H1 (cell line): ENCODE measurements around the gene SYT17.

Experiments used
- CTCF ChIP-seq, 3 experiments: IDR thresholded peaks; 1 replicate in 2 of 3; 2 replicates in 1 of 3; pipeline versions ENCODE4 v1.5.1 to v1.6.1; 2011; ENCODE audit warnings: low read length in 3 of 3, mild to moderate bottlenecking in 3 of 3, inconsistent platforms in 2 of 3, low read depth in 1 of 3, moderate library complexity in 1 of 3; ENCODE audit not compliant: insufficient read depth in 1 of 3; ENCODE audit errors: control extremely low read depth in 1 of 3
- EP300 ChIP-seq, 2 experiments: IDR thresholded peaks; 1 replicate in 1 of 2; 2 replicates in 1 of 2; pipeline ENCODE4 v1.6.1; 2011 to 2012; ENCODE audit warnings: low read depth in 2 of 2, low read length in 2 of 2, mild to moderate bottlenecking in 2 of 2, borderline replicate concordance in 1 of 2, inconsistent platforms in 1 of 2, moderate library complexity in 1 of 2
- HDAC6 ChIP-seq: IDR thresholded peaks from one replicate; pipeline ENCODE4 v1.7.1; 2012; ENCODE audit warnings: low read depth, mild to moderate bottlenecking, inconsistent platforms, low read length, moderate library complexity
- NANOG ChIP-seq: IDR thresholded peaks from 2 replicates; pipeline ENCODE4 v1.6.1; 2011; ENCODE audit warnings: low read length, low read depth, mild to moderate bottlenecking, inconsistent platforms; ENCODE audit not compliant: insufficient read depth, poor library complexity, severe bottlenecking
- POLR2A ChIP-seq, 2 experiments: IDR thresholded peaks; 1 replicate in 1 of 2; 2 replicates in 1 of 2; pipeline ENCODE4 v1.6.1; 2011; ENCODE audit warnings: low read depth in 2 of 2, low read length in 2 of 2, mild to moderate bottlenecking in 2 of 2; ENCODE audit errors: control extremely low read depth in 1 of 2
- POLR2AphosphoS5 ChIP-seq: IDR thresholded peaks from 2 replicates; pipeline ENCODE4 v1.6.1; 2011; ENCODE audit warnings: low read depth, low read length
- RAD21 ChIP-seq, 2 experiments: IDR thresholded peaks in 1 of 2; conservative IDR thresholded peaks in 1 of 2; 2 replicates each; pipeline ENCODE4 v1.6.1; 2011; ENCODE audit warnings: low read depth in 2 of 2, low read length in 2 of 2, improper control_type of control experiment in 1 of 2, inconsistent platforms in 1 of 2, mild to moderate bottlenecking in 1 of 2, moderate library complexity in 1 of 2
- SIX5 ChIP-seq: IDR thresholded peaks from 2 replicates; pipeline ENCODE4 v1.6.1; 2011; ENCODE audit warnings: mild to moderate bottlenecking, low read depth, low read length
- SP1 ChIP-seq: IDR thresholded peaks from 2 replicates; pipeline ENCODE4 v1.6.1; 2011; ENCODE audit warnings: low read depth, low read length
- TF ChIP-seq, protein P1 (sequence below): IDR thresholded peaks from 2 replicates; pipeline ENCODE4 v1.6.1; 2012; ENCODE audit warnings: inconsistent platforms
- TF ChIP-seq, protein P2 (sequence below): IDR thresholded peaks from 2 replicates; pipeline ENCODE4 v1.6.1; 2011; ENCODE audit warnings: low read length, improper control_type of control experiment

- TF ChIP-seq, protein P1, sequence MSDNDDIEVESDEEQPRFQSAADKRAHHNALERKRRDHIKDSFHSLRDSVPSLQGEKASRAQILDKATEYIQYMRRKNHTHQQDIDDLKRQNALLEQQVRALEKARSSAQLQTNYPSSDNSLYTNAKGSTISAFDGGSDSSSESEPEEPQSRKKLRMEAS = no peak
- TF ChIP-seq CTCF (IDR thresholded peaks at IDR 0.05; ENCODE audit: control extremely low read depth in 1 of 3, insufficient read depth in 1 of 3, low read depth in 1 of 3, low read length in 3 of 3) (no peak), POLR2AphosphoS5 (no peak), POLR2A (IDR thresholded peaks at IDR 0.05; ENCODE audit: control extremely low read depth in 1 of 2, low read depth in 2 of 2, low read length in 2 of 2) (no peak), RAD21 (IDR thresholded peaks at IDR 0.05 in 1 of 2, conservative IDR thresholded peaks at IDR 0.05 in 1 of 2; ENCODE audit: low read depth in 2 of 2, low read length in 2 of 2) (no peak), SIX5 (no peak), SP1 (no peak), NANOG (no peak), HDAC6 (no peak), EP300 (IDR thresholded peaks at IDR 0.05; ENCODE audit: borderline replicate concordance in 1 of 2, low read depth in 2 of 2, low read length in 2 of 2) (no peak)
- TF ChIP-seq, protein P2, sequence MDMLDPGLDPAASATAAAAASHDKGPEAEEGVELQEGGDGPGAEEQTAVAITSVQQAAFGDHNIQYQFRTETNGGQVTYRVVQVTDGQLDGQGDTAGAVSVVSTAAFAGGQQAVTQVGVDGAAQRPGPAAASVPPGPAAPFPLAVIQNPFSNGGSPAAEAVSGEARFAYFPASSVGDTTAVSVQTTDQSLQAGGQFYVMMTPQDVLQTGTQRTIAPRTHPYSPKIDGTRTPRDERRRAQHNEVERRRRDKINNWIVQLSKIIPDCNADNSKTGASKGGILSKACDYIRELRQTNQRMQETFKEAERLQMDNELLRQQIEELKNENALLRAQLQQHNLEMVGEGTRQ = no peak
Measured at GRCh38 chr16:19128454-19129200, 39.4 kb upstream of the SYT17 start.
